Activated CD4-positive, CD25-positive, alpha-beta regulatory T cell treated with anti-CD3 and anti-CD28 coated beads, Interleukin-2, amount 50 U/mL, for 16 hours (primary cell): ENCODE results near the gene LSAMP.

Experiments used
- DNase-seq: peaks from one replicate; pipeline ENCODE4 v3.0.0-alpha.2; 2020; ENCODE audit warnings: low read depth, low spot score

Gene LSAMP

DNA sequence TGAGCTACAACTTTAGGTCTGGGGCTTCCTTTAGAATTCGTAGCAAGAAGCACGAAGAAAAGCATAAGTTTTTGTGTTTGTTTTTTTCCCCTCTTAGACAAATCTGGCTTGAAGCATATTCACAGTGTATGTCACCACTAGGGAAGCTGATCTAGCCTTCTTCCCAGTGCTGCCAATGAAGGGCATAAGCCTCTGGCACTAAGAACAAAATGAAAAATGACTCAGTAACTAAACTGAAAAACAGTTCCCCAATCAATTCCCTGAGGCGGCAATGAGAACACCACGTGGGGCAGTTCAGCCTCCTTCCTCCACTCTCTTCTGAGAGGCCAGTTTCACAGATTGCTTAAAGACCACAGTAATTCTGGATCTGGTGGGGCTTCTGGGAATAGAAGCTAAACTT, 483.9 kb downstream of the LSAMP start:
- no peak for DNase-seq

DNA sequence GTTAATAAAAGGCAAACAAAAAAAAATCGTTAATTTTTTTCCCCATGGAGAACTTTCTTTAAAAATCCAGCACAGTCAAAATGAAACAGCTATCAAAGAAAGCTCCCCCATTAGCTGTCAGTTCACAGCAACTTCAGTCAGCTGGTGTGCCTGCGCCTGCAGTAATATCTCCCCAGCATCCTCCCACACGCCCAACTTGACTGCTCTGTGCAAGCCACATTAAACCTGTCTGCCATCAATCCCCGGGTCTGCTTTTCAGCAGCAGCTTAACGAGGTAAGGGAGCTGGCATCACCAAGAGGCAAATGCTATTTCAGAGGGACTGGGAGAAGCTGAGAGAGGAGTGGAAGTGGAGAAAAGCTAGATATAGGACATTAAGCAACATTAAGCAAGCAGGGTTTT, 484.5 kb downstream of the LSAMP start:
- DNase-seq, result no peak

DNA sequence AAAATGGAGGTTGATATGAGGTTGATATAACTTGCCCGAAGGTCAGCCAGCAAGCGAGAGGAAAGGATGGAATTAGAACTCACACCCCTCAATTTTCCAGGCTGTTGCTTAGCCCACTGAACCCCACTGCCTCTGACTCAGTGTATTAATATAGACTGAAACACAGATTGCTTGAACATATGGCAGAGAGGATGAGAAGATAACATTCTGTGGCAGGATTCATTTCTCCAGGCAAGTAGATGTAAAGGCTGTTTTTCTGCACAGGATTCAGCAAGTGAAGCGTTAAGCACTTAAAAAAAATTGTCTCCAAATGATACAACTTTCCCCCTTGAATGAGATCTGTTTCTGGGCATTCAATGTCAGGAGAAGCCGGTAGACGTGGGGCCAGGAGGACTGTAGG, 486.8 kb downstream of the LSAMP start:
- DNase-seq, result no peak

DNA sequence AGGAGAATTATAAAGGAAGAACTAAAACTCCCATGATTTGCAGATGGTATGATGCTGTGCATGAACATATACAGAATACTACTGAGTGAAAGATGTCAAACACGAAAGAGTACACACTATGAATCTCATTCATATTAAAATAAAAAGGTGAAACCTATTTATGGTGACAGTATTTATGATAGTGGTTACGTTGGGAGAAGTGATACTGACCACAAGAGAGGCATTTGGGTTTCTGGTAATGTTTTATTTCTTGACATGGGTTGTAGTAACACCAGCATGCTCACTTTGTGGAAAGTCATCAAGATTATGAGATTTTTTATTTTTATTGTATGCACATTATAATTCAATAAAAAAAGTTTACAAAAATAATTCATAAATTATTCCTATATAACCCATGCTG, 498.0 kb downstream of the LSAMP start:
- no peak for DNase-seq

DNA sequence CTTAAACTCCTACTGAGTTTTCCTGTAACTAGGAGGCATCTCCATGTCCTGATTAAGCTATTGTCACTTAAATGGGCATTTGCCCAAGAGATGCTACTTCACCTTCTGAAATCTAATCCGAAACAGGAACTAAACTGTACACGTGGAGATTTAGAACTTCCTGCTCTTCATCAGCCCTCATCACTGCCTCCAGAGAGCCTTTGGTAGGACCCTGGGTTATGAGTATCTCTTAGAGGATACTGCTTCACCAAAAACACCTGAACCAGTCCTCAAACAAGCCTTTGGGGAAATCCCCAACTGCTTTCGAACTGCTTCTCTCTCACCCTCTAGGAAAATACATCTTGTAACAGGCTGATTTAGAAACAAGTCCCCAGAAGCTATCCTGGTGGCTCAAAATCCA, 501.7 kb downstream of the LSAMP start:
- no peak for DNase-seq

DNA sequence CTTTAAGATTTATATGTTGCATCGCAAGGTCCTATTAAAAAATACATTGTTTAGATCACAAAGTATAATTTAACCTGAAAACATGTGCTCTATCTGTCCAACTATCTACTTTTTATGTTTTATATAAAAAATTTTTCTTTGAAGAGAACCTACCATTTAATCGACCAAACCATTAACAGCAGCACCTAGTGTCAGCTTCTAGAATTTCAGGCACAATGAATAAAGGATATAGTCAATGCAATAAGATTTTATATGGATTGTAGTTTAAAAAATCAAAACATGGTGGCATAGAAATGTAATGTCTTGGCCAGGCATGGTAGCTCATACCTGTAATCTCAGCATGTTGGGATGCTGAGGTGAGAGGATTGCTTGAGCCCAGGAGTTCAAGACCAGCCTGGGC, 508.2 kb downstream of the LSAMP start:
- no peak for DNase-seq

DNA sequence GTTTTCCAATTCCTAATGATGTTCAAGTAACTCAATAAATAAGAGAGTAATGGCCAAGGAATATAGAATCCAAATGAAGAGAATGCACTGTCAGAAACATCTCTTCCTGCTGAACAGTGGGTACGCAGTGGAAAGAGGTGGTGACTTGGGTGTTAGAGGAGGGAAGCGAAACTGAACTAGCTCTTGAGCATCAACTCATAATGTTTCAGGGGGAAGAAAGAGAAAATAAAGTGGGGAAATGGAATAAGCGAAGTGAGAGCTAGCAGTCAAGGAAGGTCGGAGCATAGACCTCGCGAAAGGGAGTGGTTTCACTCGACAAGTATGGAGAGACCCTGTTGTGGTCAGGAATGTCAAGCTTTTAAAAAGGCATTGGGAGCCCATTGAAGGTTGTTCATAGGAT, 512.5 kb downstream of the LSAMP start:
- no peak for DNase-seq

DNA sequence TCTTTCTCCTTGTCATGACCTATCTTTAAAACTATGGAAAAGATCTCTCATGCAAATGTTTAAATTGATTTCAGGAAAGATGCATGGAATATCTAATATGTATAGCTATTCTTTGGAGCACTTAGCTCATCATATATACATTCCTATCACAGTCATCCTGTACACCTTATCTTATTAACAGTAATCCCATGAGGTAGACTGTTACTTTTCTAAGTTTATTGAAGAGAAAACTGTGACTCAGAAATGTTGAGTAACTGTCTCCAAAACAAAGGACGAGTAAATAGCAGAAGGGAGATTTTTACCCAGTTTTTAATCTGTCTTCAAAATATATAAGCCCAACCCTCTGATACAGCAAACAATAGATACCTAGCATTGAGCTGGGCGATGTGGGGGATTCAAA, 513.7 kb downstream of the LSAMP start:
- no peak for DNase-seq

DNA sequence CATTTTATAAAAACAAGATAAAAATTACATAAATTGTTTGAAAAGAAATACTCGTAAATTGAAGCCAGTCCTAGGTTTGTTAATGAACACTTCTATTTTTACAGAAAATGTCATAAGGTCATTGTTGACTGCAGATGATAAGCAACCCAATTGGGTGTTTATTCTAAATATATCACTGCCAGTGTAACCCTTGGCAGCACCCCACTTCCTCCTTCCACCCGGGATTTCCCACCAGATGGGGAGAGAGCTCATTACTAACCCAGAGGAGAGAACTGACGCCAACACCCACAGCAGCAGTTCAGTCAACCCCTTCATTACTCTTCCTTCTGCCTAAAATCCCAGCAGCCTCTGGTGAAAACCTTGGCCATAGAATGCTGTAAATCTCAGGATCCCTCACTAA, 514.4 kb downstream of the LSAMP start:
- no peak for DNase-seq

DNA sequence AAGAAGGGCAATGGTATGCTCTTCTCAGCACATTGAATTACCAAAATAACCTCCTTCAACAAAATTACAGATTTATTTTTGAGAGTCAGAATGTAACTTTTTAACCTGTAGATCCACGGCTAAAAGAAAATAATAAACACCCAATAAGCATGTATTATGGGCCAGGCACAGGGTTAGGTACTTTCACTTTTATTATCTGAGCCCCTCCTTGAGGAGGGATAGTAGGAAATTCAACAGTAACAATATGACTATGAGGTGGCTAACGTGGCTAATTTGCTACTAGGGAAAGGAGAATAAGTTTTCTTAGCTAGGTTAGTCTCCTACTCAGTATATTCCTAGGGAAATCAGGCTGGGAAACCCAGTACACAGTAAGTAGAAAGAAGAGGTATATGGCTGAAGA, 515.1 kb downstream of the LSAMP start:
- DNase-seq, result no peak

DNA sequence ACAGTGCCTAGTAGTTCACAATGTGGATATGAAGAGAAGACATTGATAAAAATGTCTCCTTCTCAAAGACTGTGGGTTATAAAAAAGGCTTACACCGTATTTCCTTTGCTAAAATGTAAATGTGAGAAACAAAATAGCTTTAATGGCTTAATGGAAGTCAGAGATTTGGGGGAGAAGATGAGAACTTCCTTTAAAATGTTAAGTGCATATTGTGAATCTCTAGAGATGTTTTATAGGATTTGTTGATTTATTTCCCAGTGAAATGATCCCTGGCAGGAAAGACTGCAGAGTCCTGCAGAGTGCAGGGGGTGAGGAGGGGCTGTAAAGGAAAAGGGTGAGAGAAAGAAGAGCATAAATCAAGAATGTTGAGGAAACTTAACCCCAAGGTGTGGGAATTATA, 516.9 kb downstream of the LSAMP start:
- no peak for DNase-seq

DNA sequence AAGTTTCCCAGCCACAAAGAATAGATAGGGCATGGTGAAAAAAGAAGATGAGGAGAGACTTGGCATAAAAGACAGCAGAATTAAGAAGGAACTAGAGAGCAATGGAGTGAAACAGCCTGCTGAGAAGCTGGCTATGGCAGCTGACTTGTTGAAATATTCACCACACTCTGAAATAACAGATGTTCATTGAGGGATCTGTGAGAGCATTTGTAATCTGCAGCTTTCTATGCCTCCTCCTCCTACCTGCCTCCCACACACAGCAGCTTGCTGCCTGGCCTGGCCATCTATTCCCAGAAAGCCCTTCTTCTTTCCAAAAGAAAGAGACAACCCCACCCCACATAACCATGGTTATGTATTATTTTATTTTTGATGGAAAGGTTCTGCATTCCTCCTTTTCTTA, 518.1 kb downstream of the LSAMP start:
- DNase-seq, result no peak

DNA sequence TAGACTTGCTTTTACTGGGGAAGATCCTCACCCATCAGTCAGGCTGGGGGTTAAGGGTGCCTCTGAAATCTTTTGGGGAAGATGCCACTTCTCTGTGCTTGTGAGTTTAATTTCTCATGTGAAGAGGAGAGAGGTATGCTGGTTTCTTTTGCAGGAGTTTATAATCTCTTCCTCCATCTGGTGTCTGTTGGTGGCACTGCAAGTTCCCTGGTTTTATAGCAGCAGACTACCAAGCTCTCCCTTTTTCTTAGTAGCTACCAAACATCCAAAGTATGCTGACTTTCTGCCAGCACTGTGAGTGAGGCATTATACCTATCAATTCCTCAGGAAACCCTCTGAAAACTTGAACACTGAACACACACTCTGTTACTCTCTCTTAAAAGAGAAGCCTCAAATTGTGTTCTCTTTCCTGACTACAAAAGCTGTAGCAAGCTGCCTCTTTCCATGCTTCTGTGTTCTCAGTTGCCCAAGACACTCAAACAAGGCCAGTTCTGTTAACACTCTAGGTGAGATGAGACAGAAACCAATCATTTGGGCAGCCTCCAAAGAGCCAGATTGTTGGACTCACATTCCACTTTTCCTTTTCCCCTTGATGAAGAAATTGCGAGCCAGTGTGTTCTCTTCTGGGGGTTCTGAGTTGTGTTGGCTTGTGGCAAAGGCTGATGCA, 522.5 kb downstream of the LSAMP start:
- DNase-seq, result no peak

DNA sequence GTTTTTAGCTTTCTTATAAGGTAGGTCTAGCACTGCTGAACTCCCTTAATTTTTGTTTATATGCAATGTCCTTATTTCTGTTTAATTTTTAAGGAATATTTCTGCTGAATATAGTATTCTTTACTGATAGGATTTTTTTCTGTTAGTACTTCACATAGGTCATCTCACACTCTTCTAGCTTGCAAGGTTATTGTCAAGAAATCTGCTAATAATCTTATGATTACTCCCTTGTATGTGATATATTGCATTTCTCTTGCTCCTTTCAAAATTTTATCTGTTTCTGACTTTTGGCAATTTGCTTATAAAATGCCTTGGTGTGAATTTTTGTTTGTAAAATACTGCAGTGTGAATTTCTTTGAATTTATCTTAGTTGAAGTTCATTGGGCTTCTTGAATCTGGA, 523.6 kb downstream of the LSAMP start:
- DNase-seq, result no peak

DNA sequence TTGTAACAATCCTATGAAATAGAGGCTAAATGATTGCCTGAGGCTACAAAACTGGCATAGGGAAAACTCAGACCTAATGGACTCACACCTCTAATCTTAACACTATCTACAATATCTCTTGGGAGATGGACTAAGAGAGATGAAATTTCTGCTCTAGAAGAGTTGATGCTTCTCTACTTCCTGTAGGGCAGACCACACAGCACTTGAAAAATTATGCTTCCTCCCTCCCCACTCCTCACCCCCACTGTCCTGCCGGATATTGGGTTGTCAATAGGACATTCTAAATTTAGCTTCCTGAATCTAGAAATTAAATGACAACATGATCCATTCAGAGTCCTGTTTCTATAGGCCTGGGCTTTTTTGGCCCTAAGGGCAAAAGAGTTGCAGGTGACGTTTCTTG, 526.4 kb downstream of the LSAMP start:
- no peak for DNase-seq

DNA sequence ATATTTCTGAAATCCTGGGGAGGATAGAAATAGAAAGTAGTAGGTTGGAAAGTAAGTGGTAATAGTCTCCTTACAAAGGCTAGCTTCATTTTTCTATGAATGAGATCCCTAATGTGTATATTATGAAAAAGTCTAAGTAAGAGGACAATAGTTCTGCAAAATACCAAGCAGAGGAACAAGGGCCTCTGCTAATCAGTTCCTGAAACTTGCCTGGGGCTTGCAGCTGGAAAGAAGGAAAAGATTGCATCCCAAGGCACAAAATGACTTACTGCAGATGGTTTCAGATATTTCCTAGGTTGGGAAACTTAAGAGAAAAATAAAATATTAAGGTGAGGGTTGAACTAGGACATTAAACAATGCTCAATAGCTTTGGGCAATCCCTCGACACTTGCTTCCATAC, 528.4 kb downstream of the LSAMP start:
- DNase-seq, result no peak

DNA sequence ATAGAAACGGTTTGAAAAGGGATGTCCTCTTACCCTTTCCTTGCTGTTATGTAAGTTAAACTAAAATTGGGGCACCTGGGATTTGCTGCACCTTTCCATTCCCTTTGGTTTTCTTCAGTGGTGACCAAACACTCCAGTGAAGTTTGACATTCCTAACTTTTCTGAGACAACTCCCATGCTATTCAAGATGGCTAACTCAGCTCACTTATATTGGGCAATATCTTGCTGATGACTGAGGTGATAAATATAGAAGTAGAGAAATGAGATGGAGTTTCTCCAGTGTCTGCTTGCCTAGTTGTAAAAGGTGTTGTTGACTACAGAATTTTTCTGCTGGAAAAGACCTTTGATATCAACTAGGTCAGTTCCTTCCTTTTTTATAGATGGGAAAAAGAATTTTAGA, 530.2 kb downstream of the LSAMP start:
- no peak for DNase-seq

DNA sequence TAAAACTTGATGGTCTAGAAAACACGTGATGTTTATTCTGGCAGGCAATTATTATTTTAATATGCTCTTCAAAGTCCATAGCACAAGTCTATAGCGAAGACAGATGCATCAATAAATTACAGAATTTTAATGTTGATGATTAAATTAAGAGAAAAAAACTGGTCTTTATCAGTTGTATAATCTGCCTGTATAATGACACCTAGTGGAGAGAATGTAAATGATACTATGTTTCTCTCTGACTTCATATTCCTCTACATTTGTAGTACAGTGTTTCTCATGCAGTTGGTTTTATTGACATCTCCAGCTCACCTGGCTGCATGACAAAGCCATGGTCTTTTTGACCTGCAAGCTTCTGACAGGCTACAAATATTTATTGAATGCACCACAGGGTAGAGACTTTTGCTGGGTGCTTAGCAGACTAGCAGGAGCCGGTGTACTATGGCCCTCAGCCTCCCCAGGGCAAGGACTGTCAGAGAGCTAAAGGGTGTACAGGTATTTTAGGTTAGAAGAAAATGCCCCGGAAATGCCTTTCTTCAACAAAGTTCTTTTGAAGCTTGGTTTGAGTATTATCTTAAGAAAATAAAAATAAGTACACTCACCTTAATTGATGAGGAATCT, 532.1 kb downstream of the LSAMP start:
- no peak for DNase-seq

DNA sequence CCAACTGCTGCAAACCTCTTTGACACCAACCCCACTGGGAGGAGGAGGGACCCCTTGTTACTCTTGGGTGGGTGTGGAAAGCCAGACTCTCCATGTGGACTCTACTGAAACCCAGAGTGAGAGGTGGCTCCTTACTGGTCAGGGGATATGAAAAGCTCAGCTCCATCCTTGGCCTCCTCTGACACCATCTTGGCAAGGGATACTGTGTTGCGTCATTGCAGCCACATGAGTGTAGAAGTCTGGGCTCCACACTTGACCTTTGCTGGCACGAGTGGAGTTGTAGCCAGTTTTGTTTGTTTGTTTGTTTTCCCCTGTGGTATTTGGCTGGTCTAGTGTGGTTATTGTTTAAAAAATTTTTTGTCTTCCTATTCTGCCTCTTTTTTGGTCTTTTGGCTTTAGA, 532.9 kb downstream of the LSAMP start:
- DNase-seq, result no peak

DNA sequence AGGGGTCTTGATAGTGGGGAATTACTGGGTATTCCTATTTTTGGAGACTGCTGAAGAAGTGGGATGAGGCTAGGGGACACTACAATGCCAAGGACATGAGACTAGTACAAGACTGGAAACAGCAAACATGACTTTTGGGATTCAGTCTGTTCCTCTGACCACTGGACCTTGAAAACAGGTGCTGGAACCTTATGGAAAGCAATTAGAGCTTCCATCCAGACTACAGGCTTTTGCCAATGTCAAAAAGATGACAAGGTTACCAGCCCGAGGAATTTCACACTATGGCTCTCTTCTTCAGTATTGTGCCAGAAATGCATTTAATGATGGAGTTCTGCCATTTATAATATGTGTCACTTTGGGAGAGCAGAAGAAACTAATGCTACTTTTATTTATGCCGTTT, 539.4 kb downstream of the LSAMP start:
- no peak for DNase-seq

DNA sequence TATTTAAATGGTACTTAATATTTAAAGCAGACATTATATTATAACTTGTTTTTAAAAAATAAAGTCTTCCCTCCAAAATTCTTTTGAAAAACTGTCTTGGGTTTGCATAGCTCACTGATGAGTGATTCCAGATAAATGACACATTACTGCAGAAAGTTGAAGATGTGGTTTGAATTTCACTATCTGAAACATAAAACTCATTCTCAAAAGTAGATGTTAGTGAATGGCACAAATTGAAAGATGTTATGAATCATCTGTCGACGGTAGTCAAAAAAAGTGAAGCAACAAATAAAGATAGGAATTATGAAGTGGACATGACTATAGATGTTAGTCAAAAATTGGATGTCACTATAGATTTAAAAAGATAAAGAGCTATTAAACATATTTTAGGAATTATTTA, 541.4 kb downstream of the LSAMP start:
- DNase-seq, result no peak

DNA sequence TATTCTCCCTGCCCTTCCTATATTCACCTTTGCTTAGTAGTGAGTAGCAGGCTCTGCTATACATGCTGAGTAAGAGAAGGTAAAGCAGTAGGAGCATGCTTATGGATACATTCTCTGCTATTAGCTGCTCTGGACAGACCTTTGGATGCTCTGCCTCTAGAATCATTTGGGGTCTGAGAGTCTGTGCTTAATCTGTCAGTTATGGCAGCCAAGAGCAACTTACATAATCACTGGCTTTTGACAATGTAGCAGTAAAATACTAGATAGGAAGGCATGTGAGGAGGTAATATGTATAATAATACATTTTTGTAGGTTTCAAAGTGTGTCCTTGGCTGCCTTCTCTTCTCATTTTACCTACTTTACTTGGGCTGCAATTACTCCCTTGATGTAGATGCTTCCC, 544.3 kb downstream of the LSAMP start:
- DNase-seq, result no peak

DNA sequence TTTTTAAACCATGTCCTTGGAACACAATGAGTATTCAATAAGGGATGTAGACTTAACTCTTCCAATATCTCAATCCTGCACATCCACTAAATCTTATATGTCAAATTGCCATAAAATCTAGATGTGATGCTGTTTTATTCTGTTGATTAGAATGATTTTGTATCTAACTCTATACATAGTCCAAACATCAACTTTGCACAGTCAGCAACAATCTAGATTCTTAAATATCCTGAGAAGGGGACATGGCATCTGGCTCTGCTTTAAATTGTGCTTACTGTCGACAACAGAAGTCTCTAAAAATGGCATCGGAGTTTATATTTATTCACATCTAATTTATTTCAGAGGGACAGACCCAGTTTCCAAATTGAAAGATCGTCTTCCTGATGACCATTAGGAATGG, 545.8 kb downstream of the LSAMP start:
- DNase-seq, result no peak
